Measurements from ENCODE around the gene PDE10A.

DNA sequence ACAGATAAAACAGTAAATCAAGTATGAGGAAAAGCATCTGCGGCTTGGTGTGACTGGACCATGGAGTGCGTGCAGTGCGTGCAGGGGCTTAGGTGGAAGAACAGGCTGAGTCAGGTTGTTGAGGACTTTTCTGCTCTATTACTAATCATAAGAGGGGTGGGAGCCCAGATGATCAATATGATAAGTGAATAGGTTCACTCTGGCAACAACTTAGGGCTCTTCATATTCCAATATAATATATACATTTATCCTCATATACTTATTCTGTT is 56.4 kb downstream of the PDE10A start:
- TF ChIP-seq POLR2A (IDR thresholded peaks at IDR 0.05) (no peak), EP300 (IDR thresholded peaks at IDR 0.05) (no peak)
- TF ChIP-seq, protein P1, sequence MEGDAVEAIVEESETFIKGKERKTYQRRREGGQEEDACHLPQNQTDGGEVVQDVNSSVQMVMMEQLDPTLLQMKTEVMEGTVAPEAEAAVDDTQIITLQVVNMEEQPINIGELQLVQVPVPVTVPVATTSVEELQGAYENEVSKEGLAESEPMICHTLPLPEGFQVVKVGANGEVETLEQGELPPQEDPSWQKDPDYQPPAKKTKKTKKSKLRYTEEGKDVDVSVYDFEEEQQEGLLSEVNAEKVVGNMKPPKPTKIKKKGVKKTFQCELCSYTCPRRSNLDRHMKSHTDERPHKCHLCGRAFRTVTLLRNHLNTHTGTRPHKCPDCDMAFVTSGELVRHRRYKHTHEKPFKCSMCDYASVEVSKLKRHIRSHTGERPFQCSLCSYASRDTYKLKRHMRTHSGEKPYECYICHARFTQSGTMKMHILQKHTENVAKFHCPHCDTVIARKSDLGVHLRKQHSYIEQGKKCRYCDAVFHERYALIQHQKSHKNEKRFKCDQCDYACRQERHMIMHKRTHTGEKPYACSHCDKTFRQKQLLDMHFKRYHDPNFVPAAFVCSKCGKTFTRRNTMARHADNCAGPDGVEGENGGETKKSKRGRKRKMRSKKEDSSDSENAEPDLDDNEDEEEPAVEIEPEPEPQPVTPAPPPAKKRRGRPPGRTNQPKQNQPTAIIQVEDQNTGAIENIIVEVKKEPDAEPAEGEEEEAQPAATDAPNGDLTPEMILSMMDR (IDR thresholded peaks at IDR 0.05): no peak

Data from suprapubic skin (tissue), 3 donors.